HG03575 (cell line): ENCODE data around the gene IFI44L.

ENCODE experiments used
- ATAC-seq: cut with Tn5 transposase; IDR thresholded peaks from one replicate; pipeline ENCODE4 v1.9.1; 2021; ENCODE audit not compliant: unreplicated experiment, insufficient number of reproducible peaks, low FRiP score; ENCODE audit errors: extremely low read depth

Gene IFI44L

GRCh38 chr1:78619803-78620579 lies at the start of gene IFI44L:
Gene IFI44L, plus strand, starts transcription at chr1:78620448. Its CDS starts 7,468 bp downstream, at chr1:78627916.
- ATAC-seq, result peak; percentile 27

- ATAC-seq, result no peak
Measured at GRCh38 chr1:78570539-78570938, 49.7 kb upstream of the IFI44L start.

GRCh38 chr1:78577257-78578100 lies 42.8 kb upstream of the IFI44L start:
- no peak for ATAC-seq

- ATAC-seq, result no peak
Measured at GRCh38 chr1:78586572-78586971, 33.7 kb upstream of the IFI44L start.

GRCh38 chr1:78587211-78587610 lies 33.0 kb upstream of the IFI44L start:
- no peak for ATAC-seq

- ATAC-seq, result no peak
Measured at GRCh38 chr1:78591971-78592370, 28.3 kb upstream of the IFI44L start.

- ATAC-seq, result no peak
Measured at GRCh38 chr1:78599294-78599693, 21.0 kb upstream of the IFI44L start.

- ATAC-seq, result no peak
Measured at GRCh38 chr1:78601068-78601467, 19.2 kb upstream of the IFI44L start.

- ATAC-seq, result no peak
Measured at GRCh38 chr1:78603206-78603605, 17.0 kb upstream of the IFI44L start.

- ATAC-seq, result no peak
Measured at GRCh38 chr1:78604643-78605042, 15.6 kb upstream of the IFI44L start.

- no peak for ATAC-seq
Measured at GRCh38 chr1:78606274-78606673, 14.0 kb upstream of the IFI44L start.

- no peak for ATAC-seq
Measured at GRCh38 chr1:78607334-78607927, 12.8 kb upstream of the IFI44L start.

GRCh38 chr1:78607944-78608343 lies 12.3 kb upstream of the IFI44L start:
- no peak for ATAC-seq

- ATAC-seq, result peak; percentile 31
Measured at GRCh38 chr1:78617615-78618026, 2.6 kb upstream of the IFI44L start.

GRCh38 chr1:78619032-78619431 lies 1.2 kb upstream of the IFI44L start:
- ATAC-seq, result no peak

- ATAC-seq, result no peak
Measured at GRCh38 chr1:78619446-78619802, 824 bp upstream of the IFI44L start.

GRCh38 chr1:78620666-78621065 lies 418 bp downstream of the IFI44L start:
- no peak for ATAC-seq

- no peak for ATAC-seq
Measured at GRCh38 chr1:78622548-78622947, 2.3 kb downstream of the IFI44L start.

GRCh38 chr1:78624035-78624434 lies 3.8 kb downstream of the IFI44L start:
- ATAC-seq, result no peak

GRCh38 chr1:78627321-78627720 lies 7.1 kb downstream of the IFI44L start:
- ATAC-seq, result no peak
